H1 (cell line): ENCODE data around the gene GID4. TPM values are rescaled to one million over a fixed set of nuclear protein-coding genes. Genes with fewer than 3 reads are reported as not detected.

Experiments used
- CTCF ChIA-PET: fragments of 300-600 bp; sonication (Branson Sonifier 250); formaldehyde crosslinking; loops from one replicate; lab custom pipeline; 2021; ENCODE audit not compliant: partially characterized antibody; lab: Charles Lee
- POLR2A ChIA-PET: fragments of 300-600 bp; sonication (Branson Sonifier 250); formaldehyde crosslinking; loops from one replicate; lab custom pipeline; 2021; ENCODE audit warnings: inconsistent platforms; ENCODE audit not compliant: partially characterized antibody; lab: Charles Lee
- DNase-seq, 2 experiments: peaks; one replicate each; pipeline versions ENCODE4 v3.0.0 to v3.0.0-alpha.2; 2010 to 2022; ENCODE audit warnings: low spot score in 2 of 2, low read depth in 1 of 2, mixed read lengths in 1 of 2
- FAIRE-seq: peaks from 2 replicates; lab custom pipeline; 2011; peaks lifted over from hg19 to GRCh38; lab: Jason Lieb, UNC
- H2AFZ ChIP-seq: 2 replicates; pipeline ENCODE4 v1.8.1; 2012; ENCODE audit warnings: low read length, inconsistent platforms
- H2AK5ac ChIP-seq: 2 replicates; pipeline ENCODE4 v1.6.1; 2013; ENCODE audit warnings: low read depth, low read length
- H2BK120ac ChIP-seq: replicated peaks from 2 replicates; pipeline ENCODE3; 2013; ENCODE audit warnings: low read depth, low read length, inconsistent platforms
- H2BK12ac ChIP-seq: 2 replicates; pipeline ENCODE4 v1.6.1; 2013; ENCODE audit warnings: low read depth, low read length
- H2BK15ac ChIP-seq: 2 replicates; pipeline ENCODE4 v1.6.1; 2013; ENCODE audit warnings: low read length
- H2BK20ac ChIP-seq: 2 replicates; pipeline ENCODE4 v1.6.1; 2013; ENCODE audit warnings: low read length
- H2BK5ac ChIP-seq: 2 replicates; pipeline ENCODE4 v1.6.1; 2013; ENCODE audit warnings: low read depth, low read length
- H3K14ac ChIP-seq: 2 replicates; pipeline ENCODE4 v1.6.1; 2013; ENCODE audit warnings: inconsistent platforms; ENCODE audit not compliant: insufficient read length
- H3K18ac ChIP-seq: 2 replicates; pipeline ENCODE4 v1.6.1; 2013; ENCODE audit warnings: low read length; ENCODE audit errors: extremely low read depth
- H3K23ac ChIP-seq: 2 replicates; pipeline ENCODE4 v1.6.1; 2013; ENCODE audit warnings: inconsistent platforms; ENCODE audit not compliant: insufficient read length
- H3K23me2 ChIP-seq: 2 replicates; pipeline ENCODE4 v1.6.1; 2013; ENCODE audit warnings: low read depth, low read length
- H3K27ac ChIP-seq: 2 replicates; pipeline ENCODE4 v1.6.1; 2011; ENCODE audit warnings: low read depth, low read length, inconsistent platforms
- H3K27me3 ChIP-seq, 4 experiments: replicated peaks in 1 of 4; 1 replicate in 1 of 4; 2 replicates in 3 of 4; pipeline versions ENCODE4 v1.6.1 to v1.8.1; 2011 to 2013; ENCODE audit warnings: low read length in 3 of 4, mild to moderate bottlenecking in 3 of 4, inconsistent platforms in 2 of 4, mixed read lengths in 2 of 4, moderate library complexity in 1 of 4; ENCODE audit not compliant: control insufficient read depth in 3 of 4, insufficient read depth in 3 of 4; ENCODE audit errors: extremely low read depth in 1 of 4
- H3K36me3 ChIP-seq, 4 experiments: 2 replicates each; pipeline versions ENCODE4 v1.6.1 to v1.8.1; 2011 to 2013; ENCODE audit warnings: mild to moderate bottlenecking in 4 of 4, low read length in 3 of 4, moderate library complexity in 2 of 4, control low read depth in 1 of 4, inconsistent platforms in 1 of 4; ENCODE audit not compliant: insufficient read depth in 4 of 4, control insufficient read depth in 2 of 4
- H3K4ac ChIP-seq: replicated peaks from 2 replicates; pipeline ENCODE3; 2013; ENCODE audit warnings: low read length, low read depth, mixed read lengths, inconsistent platforms; ENCODE audit not compliant: insufficient read length
- H3K4me1 ChIP-seq, 4 experiments: replicated peaks in 1 of 4; 1 replicate in 1 of 4; 2 replicates in 3 of 4; pipeline versions ENCODE4 v1.6.1 to v1.8.1; 2011 to 2013; ENCODE audit warnings: low read length in 3 of 4, inconsistent platforms in 2 of 4, mixed read lengths in 1 of 4; ENCODE audit not compliant: insufficient read depth in 4 of 4, control insufficient read depth in 3 of 4
- H3K4me2 ChIP-seq, 2 experiments: 2 replicates each; pipeline versions ENCODE4 v1.6.1 to v1.8.1; 2011 to 2013; ENCODE audit warnings: low read depth in 2 of 2, low read length in 2 of 2, control low read depth in 1 of 2, inconsistent platforms in 1 of 2, mild to moderate bottlenecking in 1 of 2; ENCODE audit not compliant: insufficient read depth in 1 of 2
- H3K4me3 ChIP-seq, 4 experiments: fragments of 200-600, 300-600 bp in 1 of 4; sonication (generic), shearing (Covaris generic), sonication (Bioruptor Twin) in 1 of 4; 2 replicates each; pipeline versions ENCODE4 v1.5.1 to v1.8.1; 2011 to 2016; ENCODE audit warnings: low read length in 4 of 4, low read depth in 3 of 4, control low read depth in 2 of 4, inconsistent platforms in 2 of 4, mild to moderate bottlenecking in 2 of 4, mixed read lengths in 1 of 4, moderate library complexity in 1 of 4; ENCODE audit not compliant: insufficient read depth in 2 of 4; ENCODE audit errors: extremely low read depth in 1 of 4
- H3K56ac ChIP-seq: replicated peaks from 2 replicates; pipeline ENCODE3; 2013; ENCODE audit warnings: low read depth, mild to moderate bottlenecking, mixed read lengths, low read length, inconsistent platforms; ENCODE audit not compliant: insufficient read length
- H3K79me1 ChIP-seq: 2 replicates; pipeline ENCODE4 v1.6.1; 2013; ENCODE audit warnings: low read depth, low read length, control low read depth
- H3K79me2 ChIP-seq, 2 experiments: 2 replicates each; pipeline versions ENCODE4 v1.6.1 to v1.8.1; 2012 to 2013; ENCODE audit warnings: low read length in 2 of 2, mild to moderate bottlenecking in 2 of 2, inconsistent platforms in 1 of 2; ENCODE audit not compliant: insufficient read depth in 2 of 2, control insufficient read depth in 1 of 2
- H3K9ac ChIP-seq, 4 experiments: replicated peaks in 1 of 4; 1 replicate in 1 of 4; 2 replicates in 3 of 4; pipeline versions ENCODE4 v1.6.1 to v1.8.1; 2011 to 2013; ENCODE audit warnings: low read depth in 3 of 4, low read length in 3 of 4, control low read depth in 2 of 4, mild to moderate bottlenecking in 2 of 4, moderate library complexity in 2 of 4, inconsistent platforms in 1 of 4; ENCODE audit errors: extremely low read depth in 1 of 4
- H3K9me3 ChIP-seq, 2 experiments: 2 replicates each; pipeline versions ENCODE4 v1.6.1 to v1.8.1; 2012 to 2013; ENCODE audit warnings: mild to moderate bottlenecking in 2 of 2, moderate library complexity in 2 of 2, control low read depth in 1 of 2, inconsistent platforms in 1 of 2, low read depth in 1 of 2, low read length in 1 of 2, mixed read lengths in 1 of 2; ENCODE audit not compliant: insufficient read depth in 2 of 2
- H4K20me1 ChIP-seq, 2 experiments: replicated peaks in 1 of 2; 2 replicates each; pipeline versions ENCODE3 to v1.8.1; 2011 to 2013; ENCODE audit warnings: inconsistent platforms in 2 of 2, low read length in 2 of 2, mild to moderate bottlenecking in 1 of 2; ENCODE audit not compliant: insufficient read depth in 2 of 2, control insufficient read depth in 1 of 2
- H4K5ac ChIP-seq: 2 replicates; pipeline ENCODE4 v1.6.1; 2013; ENCODE audit warnings: low read length, low read depth, mixed read lengths, inconsistent platforms; ENCODE audit not compliant: insufficient read length
- H4K8ac ChIP-seq: 2 replicates; pipeline ENCODE4 v1.8.0; 2013; ENCODE audit warnings: mild to moderate bottlenecking, moderate library complexity, low read length, inconsistent platforms; ENCODE audit not compliant: insufficient read depth; ENCODE audit errors: extremely low read depth
- H4K91ac ChIP-seq: replicated peaks from 2 replicates; pipeline ENCODE3; 2013; ENCODE audit warnings: low read length, mixed read lengths, inconsistent platforms; ENCODE audit not compliant: insufficient read length
- CBX8 ChIP-seq: fragments of 300-800, 300-1000 bp; sonication (generic); IDR thresholded peaks from 2 replicates; pipeline ENCODE4 v1.7.1; 2016; ENCODE audit warnings: low read depth, low read length, borderline replicate concordance
- EP300 ChIP-seq, 2 experiments: IDR thresholded peaks; 1 replicate in 1 of 2; 2 replicates in 1 of 2; pipeline ENCODE4 v1.6.1; 2011 to 2012; ENCODE audit warnings: low read depth in 2 of 2, low read length in 2 of 2, mild to moderate bottlenecking in 2 of 2, borderline replicate concordance in 1 of 2, inconsistent platforms in 1 of 2, moderate library complexity in 1 of 2
- HDAC2 ChIP-seq, 2 experiments: fragments of 300-600 bp in 1 of 2; sonication (generic) in 1 of 2; IDR thresholded peaks; 2 replicates each; pipeline ENCODE4 v1.6.1; 2011 to 2012; ENCODE audit warnings: low read depth in 2 of 2, low read length in 2 of 2, mild to moderate bottlenecking in 2 of 2, moderate library complexity in 2 of 2, borderline replicate concordance in 1 of 2, inconsistent platforms in 1 of 2
- JUN ChIP-seq: IDR thresholded peaks from 2 replicates; pipeline ENCODE4 v1.6.1; 2011; ENCODE audit warnings: low read depth, mild to moderate bottlenecking, improper control_type of control experiment, low read length
- MAFK ChIP-seq: IDR thresholded peaks from 2 replicates; pipeline ENCODE4 v1.6.1; 2012; ENCODE audit warnings: low read depth, mild to moderate bottlenecking, improper control_type of control experiment, low read length
- NANOG ChIP-seq: IDR thresholded peaks from 2 replicates; pipeline ENCODE4 v1.6.1; 2011; ENCODE audit warnings: low read length, low read depth, mild to moderate bottlenecking, inconsistent platforms; ENCODE audit not compliant: insufficient read depth, poor library complexity, severe bottlenecking
- NRF1 ChIP-seq: IDR thresholded peaks from 2 replicates; pipeline ENCODE4 v1.6.1; 2011; ENCODE audit warnings: mild to moderate bottlenecking, low read depth, low read length, improper control_type of control experiment
- POU5F1 ChIP-seq: IDR thresholded peaks from 2 replicates; pipeline ENCODE4 v1.6.1; 2011; ENCODE audit warnings: low read depth, mild to moderate bottlenecking, low read length, moderate library complexity
- SUZ12 ChIP-seq: fragments of 200-600 bp; sonication (generic); IDR thresholded peaks from 2 replicates; pipeline ENCODE4 v1.6.1; 2012; ENCODE audit warnings: mild to moderate bottlenecking, inconsistent platforms, low read length, moderate library complexity, mixed read lengths
- TBP ChIP-seq: IDR thresholded peaks from 2 replicates; pipeline ENCODE4 v1.6.1; 2011; ENCODE audit warnings: low read depth, low read length, improper control_type of control experiment
- TCF12 ChIP-seq: IDR thresholded peaks from 2 replicates; pipeline ENCODE4 v1.6.1; 2011; ENCODE audit warnings: low read depth, mild to moderate bottlenecking, low read length
- ZNF274 ChIP-seq: IDR thresholded peaks from 2 replicates; pipeline ENCODE4 v1.7.0; 2012; ENCODE audit warnings: low read length, borderline replicate concordance; ENCODE audit errors: extremely low read depth
- WGBS, 2 experiments: shearing (Covaris generic) in 1 of 2; methylation state at CpG; one replicate each; pipeline versions ENCODE4 v1.1.6 to v1.1.7; 2013 to 2015; ENCODE audit warnings: low lambda C conversion rate in 2 of 2, mixed read lengths in 2 of 2, inconsistent platforms in 1 of 2, low coverage in 1 of 2, missing lambda C conversion rate in 1 of 2; ENCODE audit not compliant: insufficient replicate concordance in 2 of 2, insufficient coverage in 1 of 2, insufficient read length in 1 of 2; ENCODE audit errors: extremely low coverage in 1 of 2, missing lambda C conversion rate in 1 of 2; 5-methylcytosine and 5-hydroxymethylcytosine counted together
- polyA plus RNA-seq, 7 experiments: library from polyadenylated mRNA; depleted of rRNA in 3 of 7; stranded (reverse) in 5 of 7; unstranded in 2 of 7; fragments of >200 nt in 5 of 7; fragments of 200-250 nt in 2 of 7; gene quantifications; 1 replicate in 5 of 7; 2 replicates in 1 of 7; 4 replicates in 1 of 7; pipeline versions ENCODE4 v1.2.1 to v1.2.3, GENCODE V29; 2011 to 2013; ENCODE audit warnings: missing spikeins in 2 of 7, mixed read lengths in 2 of 7
- total RNA-seq: library from RNA; stranded (reverse); fragmentation: NEBNext Ultra II Directional; extraction: Animal tissue kit (Norgen Biotek cat#: 25700); gene quantifications from 2 replicates; pipeline ENCODE4 v1.2.1, GENCODE V29; 2021
- TF ChIP-seq, protein P1 (sequence below): IDR thresholded peaks from 2 replicates; pipeline ENCODE4 v1.6.1; 2012; ENCODE audit warnings: inconsistent platforms

GID4 gene
- total and polyA plus RNA-seq, 2 of the 8 experiments (the other 6 are each of a cell fraction or from before 2014, with no cell fraction given) = 5.6 to 15.0 TPM

DNA sequence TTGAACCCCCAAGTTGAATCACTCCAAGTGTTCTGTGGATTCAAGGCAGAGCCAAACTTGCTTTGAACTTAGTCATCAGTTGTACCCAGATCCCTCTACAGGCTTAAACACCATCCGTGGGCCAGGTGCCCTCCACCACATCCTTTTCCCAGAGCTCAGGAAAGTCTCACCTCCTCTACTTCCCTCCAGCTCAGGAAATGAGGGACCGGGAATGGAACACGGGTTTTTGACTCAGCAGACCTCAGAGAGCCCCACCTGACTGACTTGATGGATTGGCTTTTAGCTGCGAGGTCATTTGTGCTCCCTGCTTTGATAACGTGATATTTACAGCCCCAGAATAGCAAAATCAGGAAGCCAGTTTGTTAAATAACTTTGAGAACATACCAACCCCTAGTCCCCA lies 20.1 kb downstream of the GID4 start:
- H4K20me1 ChIP-seq = peaks cover 0 to 2% of the 10 kb centered on the region in 2 experiments
- no peak overlapping the region for H2BK120ac ChIP-seq
- FAIRE-seq = no peak
- no peak overlapping the region for H2AFZ ChIP-seq
- H3K9ac ChIP-seq = no peak overlapping the region
- H3K18ac ChIP-seq = no peak overlapping the region
- H3K23ac ChIP-seq = no peak overlapping the region
- no peaks in the 10 kb centered on the region for H3K79me2 ChIP-seq
- no peak overlapping the region for H3K4me2 ChIP-seq
- H2BK5ac ChIP-seq = no peak overlapping the region
- no peak overlapping the region for H3K56ac ChIP-seq
- H3K4ac ChIP-seq = no peak overlapping the region
- H3K27ac ChIP-seq = no peak overlapping the region
- H3K4me3 ChIP-seq = no peak overlapping the region
- H3K36me3 ChIP-seq = peaks cover 0 to 10% (median 6%) of the 10 kb centered on the region in 4 experiments; a peak in 5 of 8 replicates
- H2AK5ac ChIP-seq = no peak overlapping the region
- ChIA-PET CTCF (interaction anchor here (0.7 to 1.6 kb wide), 4 partner anchors 9 to 82 kb away, joined by 3 to 4 read pairs (median 4); no protein-coding TSS in a partner anchor), POLR2A (interaction anchor here (0.6 to 1.1 kb wide), 2 partner anchors 9 to 11 kb away, joined by 3 to 4 read pairs; no protein-coding TSS in a partner anchor)
- no peak for TF ChIP-seq TCF12
- no peak for TF ChIP-seq TBP
- TF ChIP-seq JUN = no peak
- no peak for TF ChIP-seq SUZ12
- no peak for TF ChIP-seq HDAC2 (IDR thresholded peaks at IDR 0.05; ENCODE audit: borderline replicate concordance in 1 of 2, low read depth in 2 of 2, low read length in 2 of 2)
- no peak for TF ChIP-seq NANOG
- TF ChIP-seq ZNF274 = no peak
- no peak for TF ChIP-seq MAFK
- TF ChIP-seq POU5F1 = no peak
- TF ChIP-seq, protein P1, sequence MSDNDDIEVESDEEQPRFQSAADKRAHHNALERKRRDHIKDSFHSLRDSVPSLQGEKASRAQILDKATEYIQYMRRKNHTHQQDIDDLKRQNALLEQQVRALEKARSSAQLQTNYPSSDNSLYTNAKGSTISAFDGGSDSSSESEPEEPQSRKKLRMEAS = no peak
- no peak for TF ChIP-seq CBX8
- no peak for TF ChIP-seq NRF1
- no peak for TF ChIP-seq EP300 (IDR thresholded peaks at IDR 0.05; ENCODE audit: borderline replicate concordance in 1 of 2, low read depth in 2 of 2, low read length in 2 of 2)
- H3K4me1 ChIP-seq = no peaks in the 10 kb centered on the region
- no peak overlapping the region for H4K8ac ChIP-seq
- no peak overlapping the region for H4K5ac ChIP-seq
- H3K14ac ChIP-seq = no peak overlapping the region
- 91% methylated on average over 5 of the region's 5 CpGs; no CpG with 5 or more reads in 1 of the 2 experiments for WGBS, 2 experiments
- no peak overlapping the region for H2BK15ac ChIP-seq
- H3K23me2 ChIP-seq = no peaks in the 10 kb centered on the region
- no peaks in the 10 kb centered on the region for H3K79me1 ChIP-seq
- H4K91ac ChIP-seq = no peak overlapping the region
- no peaks in the 10 kb centered on the region for H3K27me3 ChIP-seq
- no peak overlapping the region for H2BK20ac ChIP-seq
- no peak overlapping the region for H2BK12ac ChIP-seq
- no peaks in the 10 kb centered on the region for H3K9me3 ChIP-seq
- DNase-seq = no peak
